Measurements from ENCODE around the gene LRRFIP1. TPM values are rescaled to one million over a fixed set of nuclear protein-coding genes. Genes with fewer than 3 reads are reported as not detected.
"Not testable (repeated sequence)": the region's sequence is repeated elsewhere in the genome, so short reads cannot be mapped to it uniquely, and the experiment has no call there.

Gene LRRFIP1
- total RNA-seq, 1 donor from 2014 or later: 133 TPM

DNA sequence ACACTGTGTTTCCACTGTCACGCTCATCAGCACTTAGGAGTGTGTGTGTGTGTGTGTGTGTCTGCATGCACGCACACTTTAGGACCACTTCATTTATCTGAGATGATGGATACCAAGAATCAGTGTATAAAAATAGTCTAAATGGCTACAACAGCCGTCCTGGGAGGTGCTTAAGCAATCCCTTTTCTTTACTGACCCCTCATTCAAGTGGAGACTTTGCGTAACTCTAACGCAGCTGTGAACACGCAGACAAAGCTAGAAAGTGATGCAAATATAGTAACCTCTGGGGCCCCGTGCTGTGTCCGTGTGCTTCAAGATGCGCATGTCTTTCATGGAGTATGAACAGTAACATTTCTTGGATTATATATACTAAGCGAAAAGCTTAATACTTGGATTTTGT is 130.8 kb downstream of the LRRFIP1 start:
- no peak for TF ChIP-seq CTCF (IDR thresholded peaks at IDR 0.05)
- no peaks in the 10 kb centered on the region for H3K4me1 ChIP-seq
- intact Hi-C loops (cut with DNase I): no loop called here
- no peaks in the 10 kb centered on the region for H3K9me3 ChIP-seq
- peaks cover 82 to 99% of the 10 kb centered on the region in 2 donors for H3K36me3 ChIP-seq
- no peaks in the 10 kb centered on the region for H3K27me3 ChIP-seq
- no peak overlapping the region for H3K4me3 ChIP-seq
- H3K27ac ChIP-seq: no peak overlapping the region
- no peak for DNase-seq (ENCODE audit: low spot score in 2 of 2)

GRCh38 chr2:237759176-237759575 is 131.8 kb downstream of the LRRFIP1 start:
- H3K9me3 ChIP-seq: no peaks in the 10 kb centered on the region
- H3K4me3 ChIP-seq: no peak overlapping the region
- H3K27ac ChIP-seq: no peak overlapping the region
- H3K36me3 ChIP-seq: peaks cover 78 to 99% of the 10 kb centered on the region in 2 donors
- no peak for TF ChIP-seq CTCF (IDR thresholded peaks at IDR 0.05)
- no peaks in the 10 kb centered on the region for H3K4me1 ChIP-seq
- DNase-seq (ENCODE audit: low spot score in 2 of 2): peak in 1 of 2 donors; percentile 45
- no peaks in the 10 kb centered on the region for H3K27me3 ChIP-seq
- intact Hi-C loops (cut with DNase I): no loop called here

DNA sequence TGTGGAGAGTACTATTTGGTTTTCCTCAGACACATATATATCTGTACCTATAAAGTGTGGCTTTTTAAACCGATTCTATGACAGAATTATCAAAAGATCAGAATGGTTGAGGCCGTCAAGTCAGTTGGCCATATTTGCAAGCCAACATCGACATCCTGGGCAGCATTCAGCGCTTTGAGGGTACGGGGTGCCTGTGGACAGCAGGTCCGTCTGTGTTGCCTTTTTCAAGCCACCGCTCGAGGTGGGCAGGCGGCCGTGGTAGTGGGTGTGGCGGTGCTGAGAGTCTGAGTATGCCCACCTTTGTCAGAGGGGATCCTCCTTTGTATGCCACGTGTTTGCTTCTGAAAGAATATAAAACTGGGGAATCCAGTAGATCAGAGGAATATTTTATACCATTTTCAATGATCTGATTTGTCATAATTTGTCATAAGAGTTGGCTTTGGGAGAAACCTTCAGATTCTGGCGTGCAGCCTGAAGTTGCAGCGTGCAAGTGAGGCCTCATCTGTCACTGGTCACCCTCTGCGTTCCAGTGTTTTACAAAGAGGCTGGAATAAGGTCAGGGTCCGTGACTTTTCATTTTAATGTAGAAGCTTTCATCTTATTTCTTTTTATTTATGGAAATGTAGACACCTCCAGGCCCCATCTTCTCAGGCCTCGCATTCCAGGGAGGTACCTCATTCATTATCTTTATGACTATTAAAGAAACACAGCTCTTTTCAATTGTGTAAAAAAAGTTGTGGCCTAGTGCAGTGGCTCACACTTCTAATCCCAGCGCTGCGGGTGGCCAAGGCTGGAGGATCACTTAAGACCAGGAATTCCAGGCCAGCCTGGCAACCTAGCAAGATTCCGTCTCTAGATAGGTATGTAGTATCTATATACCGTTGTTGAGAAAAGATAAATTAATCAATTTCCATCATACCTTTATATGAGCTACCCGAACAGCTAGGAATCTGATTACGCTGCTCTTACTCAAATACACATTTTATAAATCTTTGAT is 133.4 kb downstream of the LRRFIP1 start:
- Histone ChIP-seq H3K9me3 (no peaks in the 10 kb centered on the region), H3K27me3 (no peaks in the 10 kb centered on the region), H3K4me1 (peaks cover under 1 to 1% of the 10 kb centered on the region in 2 donors), H3K4me3 (no peak overlapping the region), H3K36me3 (peaks cover 61 to 83% of the 10 kb centered on the region in 2 donors), H3K27ac (no peak overlapping the region)
- no peak for TF ChIP-seq CTCF (IDR thresholded peaks at IDR 0.05)
- DNase-seq (ENCODE audit: low spot score in 2 of 2): peak in 1 of 2 donors; percentile 56
- intact Hi-C loops (cut with DNase I): no loop called here

DNA sequence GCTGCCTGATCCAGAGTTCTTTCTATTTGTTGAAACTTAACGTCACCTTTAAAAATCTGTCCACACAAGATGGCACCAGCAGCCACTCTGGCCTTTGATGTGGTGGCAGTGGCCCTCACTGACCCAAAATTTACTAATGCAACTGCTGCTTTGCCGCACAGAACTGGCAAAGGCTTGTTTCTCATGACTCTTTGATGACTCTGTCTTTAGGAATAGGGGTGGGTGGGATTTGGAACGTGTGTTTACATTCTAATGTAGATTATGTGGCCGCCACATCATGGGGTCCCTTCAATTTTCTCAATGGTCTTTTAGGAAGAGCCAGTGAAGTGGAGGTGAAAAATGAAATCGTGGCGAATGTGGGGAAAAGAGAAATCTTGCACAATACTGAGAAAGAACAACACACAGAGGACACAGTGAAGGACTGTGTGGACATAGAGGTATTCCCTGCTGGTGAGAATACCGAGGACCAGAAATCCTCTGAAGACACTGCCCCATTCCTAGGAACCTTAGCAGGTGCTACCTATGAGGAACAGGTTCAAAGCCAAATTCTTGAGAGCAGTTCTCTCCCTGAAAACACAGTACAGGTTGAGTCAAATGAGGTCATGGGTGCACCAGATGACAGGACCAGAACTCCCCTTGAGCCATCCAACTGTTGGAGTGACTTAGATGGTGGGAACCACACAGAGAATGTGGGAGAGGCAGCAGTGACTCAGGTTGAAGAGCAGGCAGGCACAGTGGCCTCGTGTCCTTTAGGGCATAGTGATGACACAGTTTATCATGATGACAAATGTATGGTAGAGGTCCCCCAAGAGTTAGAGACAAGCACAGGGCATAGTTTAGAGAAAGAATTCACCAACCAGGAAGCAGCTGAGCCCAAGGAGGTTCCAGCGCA is 135.2 kb downstream of the LRRFIP1 start:
- H3K4me3 ChIP-seq; H3K4me1 ChIP-seq; H3K27ac ChIP-seq; DNase-seq (ENCODE audit: low spot score in 2 of 2); H3K27me3 ChIP-seq; H3K9me3 ChIP-seq; intact Hi-C loops (cut with DNase I): not testable (repeated sequence)
- H3K36me3 ChIP-seq: peaks cover 49 to 65% of the 10 kb centered on the region in 2 donors

GRCh38 chr2:237763812-237764211 is 136.4 kb downstream of the LRRFIP1 start:
- H3K4me1 ChIP-seq: peaks cover 5 to 8% of the 10 kb centered on the region in 2 donors
- no peak overlapping the region for H3K4me3 ChIP-seq
- DNase-seq (ENCODE audit: low spot score in 2 of 2): peak in 1 of 2 donors; percentile 31
- H3K27ac ChIP-seq: no peak overlapping the region
- intact Hi-C loops (cut with DNase I): no loop called here
- H3K27me3 ChIP-seq: no peaks in the 10 kb centered on the region
- peaks cover 39 to 53% of the 10 kb centered on the region in 2 donors for H3K36me3 ChIP-seq
- H3K9me3 ChIP-seq: no peaks in the 10 kb centered on the region
- TF ChIP-seq CTCF (IDR thresholded peaks at IDR 0.05): no peak

DNA sequence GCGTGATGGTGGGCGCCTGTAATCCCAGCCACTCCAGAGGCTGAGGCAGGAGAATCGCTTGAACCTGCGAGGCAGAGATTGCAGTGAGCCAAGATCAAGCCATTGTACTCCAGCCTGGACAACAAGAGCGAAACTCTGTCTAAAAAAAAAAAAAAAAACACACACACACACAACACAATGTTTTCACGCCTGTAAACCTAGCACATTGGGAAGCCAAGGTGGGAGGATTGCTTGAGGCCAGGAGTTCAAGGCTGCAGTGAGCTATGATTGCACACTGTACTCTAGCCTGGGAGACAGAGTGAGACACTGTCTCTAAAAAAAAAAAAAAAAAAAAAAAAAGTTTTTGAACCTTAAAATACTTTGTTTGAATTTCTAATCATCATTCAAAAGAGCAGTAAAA is 137.7 kb downstream of the LRRFIP1 start:
- intact Hi-C loops (cut with DNase I); H3K4me1 ChIP-seq; H3K9me3 ChIP-seq; H3K4me3 ChIP-seq; DNase-seq (ENCODE audit: low spot score in 2 of 2); H3K27me3 ChIP-seq: not testable (repeated sequence)
- Histone ChIP-seq H3K27ac (peak overlapping the region in 1 of 2 donors; percentile 75), H3K36me3 (peaks cover 35 to 47% of the 10 kb centered on the region in 2 donors)

All from ascending aorta (tissue), 2 donors.